ENCODE measurements around the gene SLC23A3.
"Not testable (repeated sequence)": the region's sequence is repeated elsewhere in the genome, so short reads cannot be mapped to it uniquely, and the experiment has no call there.

The SLC23A3 gene

GRCh38 chr2:219204425-219205164 lies 34.8 kb upstream of the SLC23A3 start:
- no peak for DNase-seq

- DNase-seq = not testable (repeated sequence)
Observed at GRCh38 chr2:219201331-219201730, 31.5 kb upstream of the SLC23A3 start.

GRCh38 chr2:219200502-219201326 lies 30.9 kb upstream of the SLC23A3 start:
- DNase-seq = not testable (repeated sequence)

GRCh38 chr2:219199470-219200211 lies 29.8 kb upstream of the SLC23A3 start:
- no peak for DNase-seq

GRCh38 chr2:219198974-219199373 lies 29.1 kb upstream of the SLC23A3 start:
- no peak for DNase-seq

- DNase-seq = no peak
Observed at GRCh38 chr2:219197388-219197787, 27.6 kb upstream of the SLC23A3 start.

- DNase-seq = no peak
Observed at GRCh38 chr2:219186754-219187456, 17.1 kb upstream of the SLC23A3 start.

- peak; percentile 93 to 96 for DNase-seq
Observed at GRCh38 chr2:219184121-219184520, 14.3 kb upstream of the SLC23A3 start.

- no peak for DNase-seq
Observed at GRCh38 chr2:219183151-219183772, 13.4 kb upstream of the SLC23A3 start.

- DNase-seq = no peak
Observed at GRCh38 chr2:219182331-219183150, 12.7 kb upstream of the SLC23A3 start.

- no peak for DNase-seq
Observed at GRCh38 chr2:219181531-219181930, 11.7 kb upstream of the SLC23A3 start.

GRCh38 chr2:219180961-219181360 lies 11.1 kb upstream of the SLC23A3 start:
- DNase-seq = no peak

GRCh38 chr2:219179601-219180465 lies 10.0 kb upstream of the SLC23A3 start:
- DNase-seq = no peak

GRCh38 chr2:219178377-219179175 lies 8.7 kb upstream of the SLC23A3 start:
- DNase-seq = no peak

GRCh38 chr2:219177552-219178376 lies 7.9 kb upstream of the SLC23A3 start, which contains the start of gene RETREG2:
Gene RETREG2 (plus strand): TSS chr2:219178275. CDS start chr2:219178353, 78 bp downstream.
- peak; percentile 58 to 85 for DNase-seq

- DNase-seq = peak; percentile 56 to 77
Observed at GRCh38 chr2:219176818-219177551, 7.2 kb upstream of the SLC23A3 start, which contains the start of gene CNPPD1. Gene CNPPD1 (minus strand): TSS chr2:219176925. CDS start chr2:219176828, 97 bp downstream.
